EL (cell line): ENCODE data around the gene SDC3.

Experiments used
- DNase-seq: peaks from one replicate; pipeline ENCODE4 v3.0.0-alpha.2; 2016

SDC3 gene

GRCh38 chr1:30887485-30888315, 20.9 kb downstream of the SDC3 start:
- peak; percentile 60 for DNase-seq

GRCh38 chr1:30886710-30887428, 21.7 kb downstream of the SDC3 start:
- no peak for DNase-seq

GRCh38 chr1:30885570-30886522, 22.7 kb downstream of the SDC3 start:
- DNase-seq = no peak

- no peak for DNase-seq
Measured at GRCh38 chr1:30884723-30885122, 23.8 kb downstream of the SDC3 start.

- no peak for DNase-seq
Measured at GRCh38 chr1:30883389-30884172, 25.0 kb downstream of the SDC3 start.

GRCh38 chr1:30882678-30883388, 25.7 kb downstream of the SDC3 start:
- no peak for DNase-seq

- DNase-seq = no peak
Measured at GRCh38 chr1:30881319-30882181, 27.0 kb downstream of the SDC3 start.

- no peak for DNase-seq
Measured at GRCh38 chr1:30880678-30881318, 27.8 kb downstream of the SDC3 start.

GRCh38 chr1:30879940-30880677, 28.4 kb downstream of the SDC3 start:
- DNase-seq = no peak

GRCh38 chr1:30879126-30879786, 29.3 kb downstream of the SDC3 start:
- peak; percentile 18 for DNase-seq

- no peak for DNase-seq
Measured at GRCh38 chr1:30878559-30878958, 30.0 kb downstream of the SDC3 start.

GRCh38 chr1:30878016-30878415, 30.5 kb downstream of the SDC3 start:
- DNase-seq = no peak

- peak; percentile 64 for DNase-seq
Measured at GRCh38 chr1:30877205-30877912, 31.2 kb downstream of the SDC3 start.

- no peak for DNase-seq
Measured at GRCh38 chr1:30876451-30877204, 31.9 kb downstream of the SDC3 start.

- no peak for DNase-seq
Measured at GRCh38 chr1:30875916-30876315, 32.6 kb downstream of the SDC3 start.

- DNase-seq = no peak
Measured at GRCh38 chr1:30875197-30875596, 33.4 kb downstream of the SDC3 start.

- no peak for DNase-seq
Measured at GRCh38 chr1:30874176-30874575, 34.4 kb downstream of the SDC3 start.
